Inflammatory macrophage treated with lipopolysaccharide for 4 hours (primary cell): ENCODE data around the gene HOXA6.

Experiments
- DNase-seq: peaks from one replicate; pipeline ENCODE4 v3.0.0-alpha.2; 2020

The HOXA6 gene

GRCh38 chr7:27172823-27173510 lies 25.4 kb upstream of the HOXA6 start:
- DNase-seq = no peak

GRCh38 chr7:27172315-27172774 lies 24.8 kb upstream of the HOXA6 start:
- no peak for DNase-seq

- DNase-seq = no peak
These were observed 24.2 kb upstream of the HOXA6 start for GRCh38 chr7:27171637-27172314.

- DNase-seq = no peak
These were observed 23.7 kb upstream of the HOXA6 start for GRCh38 chr7:27171325-27171636.

- no peak for DNase-seq
These were observed 23.1 kb upstream of the HOXA6 start for GRCh38 chr7:27170426-27171324.

- DNase-seq = no peak
These were observed 22.3 kb upstream of the HOXA6 start for GRCh38 chr7:27169658-27170425.

GRCh38 chr7:27168265-27168947 lies 20.8 kb upstream of the HOXA6 start:
- no peak for DNase-seq

- DNase-seq = no peak
These were observed 20.3 kb upstream of the HOXA6 start for GRCh38 chr7:27167916-27168264.

GRCh38 chr7:27166531-27167505 lies 19.2 kb upstream of the HOXA6 start:
- no peak for DNase-seq

- no peak for DNase-seq
These were observed 18.5 kb upstream of the HOXA6 start for GRCh38 chr7:27165996-27166530.

- DNase-seq = peak; percentile 85
These were observed 17.8 kb upstream of the HOXA6 start, which contains the start of gene HOXA9 for GRCh38 chr7:27165089-27165995. HOXA9 (minus strand) TSS chr7:27165537; CDS start chr7:27165457, 80 bp downstream.

- DNase-seq = no peak
These were observed 17.0 kb upstream of the HOXA6 start for GRCh38 chr7:27164367-27165088.

GRCh38 chr7:27164045-27164366 lies 16.4 kb upstream of the HOXA6 start:
- DNase-seq = no peak

GRCh38 chr7:27163288-27164044 lies 15.9 kb upstream of the HOXA6 start:
- DNase-seq = no peak

- no peak for DNase-seq
These were observed 15.2 kb upstream of the HOXA6 start for GRCh38 chr7:27162561-27163287.

- DNase-seq = no peak
These were observed 14.4 kb upstream of the HOXA6 start for GRCh38 chr7:27161721-27162560.
